HG02642 (cell line): ENCODE data around the gene HAUS8.
A peak's percentile ranks its signal among the peaks of the same experiment; 100 is the strongest.
"Not testable (repeated sequence)": the region's sequence is repeated elsewhere in the genome, so short reads cannot be mapped to it uniquely, and the experiment has no call there.

Source experiments
- ATAC-seq: cut with Tn5 transposase; IDR thresholded peaks from one replicate; pipeline ENCODE4 v1.9.1; 2021; ENCODE audit warnings: mild to moderate bottlenecking; ENCODE audit not compliant: unreplicated experiment, poor library complexity

Gene HAUS8, protein sequence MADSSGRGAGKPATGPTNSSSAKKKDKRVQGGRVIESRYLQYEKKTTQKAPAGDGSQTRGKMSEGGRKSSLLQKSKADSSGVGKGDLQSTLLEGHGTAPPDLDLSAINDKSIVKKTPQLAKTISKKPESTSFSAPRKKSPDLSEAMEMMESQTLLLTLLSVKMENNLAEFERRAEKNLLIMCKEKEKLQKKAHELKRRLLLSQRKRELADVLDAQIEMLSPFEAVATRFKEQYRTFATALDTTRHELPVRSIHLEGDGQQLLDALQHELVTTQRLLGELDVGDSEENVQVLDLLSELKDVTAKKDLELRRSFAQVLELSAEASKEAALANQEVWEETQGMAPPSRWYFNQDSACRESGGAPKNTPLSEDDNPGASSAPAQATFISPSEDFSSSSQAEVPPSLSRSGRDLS

DNA sequence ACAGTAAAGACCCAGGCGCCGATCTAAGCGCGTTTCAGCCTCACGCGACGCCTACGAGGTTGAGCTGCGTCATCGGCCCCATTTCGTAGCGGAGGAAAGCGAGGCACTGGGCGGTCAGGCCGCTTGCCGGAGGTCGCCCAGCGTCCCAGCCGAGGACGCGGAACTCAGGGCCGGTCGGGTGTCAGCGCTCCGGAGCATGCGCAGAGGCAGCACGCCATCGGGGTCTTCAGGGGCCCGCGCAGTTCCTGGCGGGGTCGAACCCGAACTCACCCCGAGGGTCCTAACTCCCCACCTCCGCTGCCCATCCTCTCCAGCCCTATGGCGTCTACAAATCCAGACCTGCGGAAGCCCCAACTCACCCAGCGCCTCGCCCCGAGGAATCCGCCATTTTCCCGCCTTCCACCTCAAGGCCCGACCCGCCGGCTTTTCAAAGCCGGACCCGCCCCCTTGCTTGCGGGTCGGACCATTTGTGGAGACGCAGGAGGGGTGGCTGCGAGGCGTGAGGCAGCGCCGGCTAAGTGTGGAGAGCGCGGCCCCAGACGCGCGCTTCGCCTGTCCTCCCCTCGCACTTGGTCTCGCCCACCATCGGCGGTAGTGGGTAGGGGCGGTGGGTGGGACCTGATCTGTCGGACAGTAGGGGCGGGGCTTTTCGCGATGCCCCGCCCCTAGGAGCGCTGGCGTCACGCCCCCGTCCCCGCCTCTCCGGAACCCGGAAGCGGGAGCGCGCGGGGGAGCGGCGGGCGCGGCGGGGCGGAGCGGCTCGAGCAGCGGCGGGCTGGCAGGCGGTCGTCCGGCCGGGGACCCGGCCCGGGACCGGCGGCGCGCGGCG is at the start of gene HAUS8, which contains the start of gene MYO9B:
Gene HAUS8, minus strand, starts transcription at position 418 of the 829 bp plus-strand sequence. Its CDS starts 30 bp downstream, at position 388.
Gene MYO9B, plus strand, starts transcription at position 743 of the 829 bp plus-strand sequence. CDS start 25,941 bp downstream, outside the sequence.
- ATAC-seq = peak; percentile 83

GRCh38 chr19:17124025-17124424 is 48.8 kb upstream of the HAUS8 start:
- ATAC-seq = no peak

GRCh38 chr19:17123041-17123440 is 47.8 kb upstream of the HAUS8 start:
- no peak for ATAC-seq

DNA sequence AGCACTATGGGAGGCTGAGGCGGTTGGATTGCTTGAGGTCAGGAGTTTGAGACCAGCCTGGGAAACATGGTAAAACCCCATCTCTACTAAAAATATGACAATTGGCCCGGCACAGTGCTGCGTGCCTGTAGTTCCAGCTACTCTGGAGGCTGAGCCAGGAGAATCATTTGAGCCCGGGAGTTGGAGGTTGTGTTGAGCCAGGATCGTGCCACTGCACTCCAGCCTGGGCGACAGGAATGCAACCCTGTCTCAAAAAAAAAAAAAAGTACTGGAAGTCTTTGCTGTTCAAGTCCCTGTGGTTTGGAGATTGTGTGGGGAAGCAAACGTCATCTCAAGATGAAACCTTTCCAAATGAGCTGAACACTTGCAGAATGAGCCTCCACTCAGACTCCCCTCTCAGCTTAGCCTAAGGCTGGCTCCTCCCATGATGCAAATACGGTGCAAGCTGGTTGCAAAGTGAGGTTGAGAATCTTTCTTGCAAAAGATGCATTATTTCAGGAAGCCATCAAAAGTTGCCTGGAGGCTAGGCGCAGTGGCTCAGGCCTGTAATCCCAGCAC is 46.6 kb upstream of the HAUS8 start:
- ATAC-seq = no peak

GRCh38 chr19:17118957-17119356 is 43.7 kb upstream of the HAUS8 start:
- no peak for ATAC-seq

- no peak for ATAC-seq
These were observed 41.9 kb upstream of the HAUS8 start for GRCh38 chr19:17116996-17117702.

DNA sequence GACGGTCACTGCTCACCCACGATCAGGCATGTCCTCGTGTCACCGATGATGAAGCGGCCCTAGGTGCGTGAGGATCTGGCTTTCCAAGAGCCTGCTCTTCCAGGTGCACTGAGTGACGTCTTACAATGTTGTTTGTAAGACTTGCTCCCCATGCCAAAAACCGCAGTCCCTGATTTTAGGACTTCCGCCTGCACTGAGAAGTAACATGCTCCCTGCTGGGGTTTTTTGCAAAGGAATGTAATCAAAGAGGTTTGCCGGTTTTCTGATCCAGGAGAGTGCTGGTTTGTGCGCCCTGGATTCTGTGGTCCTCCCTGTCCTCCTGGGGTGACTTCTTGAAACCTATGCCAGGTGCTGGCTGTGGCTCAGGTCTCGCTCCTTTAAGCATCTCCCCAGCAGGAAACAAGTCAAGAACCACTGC is 39.2 kb upstream of the HAUS8 start:
- ATAC-seq = no peak

- no peak for ATAC-seq
These were observed 38.0 kb upstream of the HAUS8 start for GRCh38 chr19:17113127-17113785.

GRCh38 chr19:17112700-17113099 is 37.4 kb upstream of the HAUS8 start:
- ATAC-seq = no peak

- no peak for ATAC-seq
These were observed 37.0 kb upstream of the HAUS8 start for GRCh38 chr19:17112271-17112670.

DNA sequence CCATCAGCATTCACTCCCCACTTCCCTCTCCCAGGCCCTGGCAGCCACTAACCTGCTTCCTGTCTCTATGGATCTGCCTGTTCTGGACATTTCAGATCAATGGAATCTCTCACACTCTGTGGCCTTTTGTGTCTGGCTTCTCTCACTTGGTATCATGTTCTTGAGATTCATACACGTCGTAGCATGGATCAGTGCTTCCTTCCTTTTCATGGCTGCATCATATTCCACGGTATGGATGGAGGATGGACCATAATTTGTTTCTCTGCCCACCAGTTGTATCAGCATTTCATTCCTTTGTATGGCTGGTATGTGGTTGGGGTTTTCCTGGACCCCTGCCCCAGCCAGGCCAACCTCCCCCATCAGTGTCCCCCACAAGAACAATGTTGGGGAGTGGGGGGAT is 36.5 kb upstream of the HAUS8 start:
- ATAC-seq = no peak

- ATAC-seq = no peak
These were observed 35.3 kb upstream of the HAUS8 start for GRCh38 chr19:17110599-17110966.

DNA sequence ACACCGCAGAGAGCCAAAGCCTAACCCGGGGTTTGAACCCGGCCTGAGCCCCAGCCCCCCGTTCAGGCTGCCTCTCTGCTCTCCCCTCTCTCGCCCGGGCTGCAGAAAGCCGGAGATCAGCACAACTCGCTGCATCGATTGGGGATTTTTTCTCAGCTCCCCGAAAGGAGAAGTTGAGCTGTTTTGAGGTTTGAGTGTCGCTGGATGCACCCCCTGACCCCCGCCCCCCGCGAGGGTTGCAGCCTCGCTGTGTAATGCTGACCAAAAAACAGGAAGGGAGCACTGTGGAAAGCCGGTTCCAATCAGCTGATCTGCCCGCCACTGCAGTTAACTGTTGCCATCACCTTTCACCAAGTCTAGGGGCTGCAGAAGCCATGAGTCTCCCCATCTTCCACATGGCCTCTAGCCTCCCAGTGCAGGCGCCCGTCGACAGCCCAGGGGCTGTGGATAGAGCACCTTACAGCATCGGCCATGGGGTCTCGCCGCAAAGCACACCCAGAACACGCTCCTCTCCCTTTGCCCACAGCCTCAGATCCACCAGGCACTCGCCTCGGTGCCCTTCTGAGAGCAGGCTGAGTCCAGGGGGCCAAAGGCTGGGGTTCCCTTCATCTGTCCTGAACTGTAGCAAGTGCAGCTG is 34.8 kb upstream of the HAUS8 start:
- peak; percentile 54 for ATAC-seq

DNA sequence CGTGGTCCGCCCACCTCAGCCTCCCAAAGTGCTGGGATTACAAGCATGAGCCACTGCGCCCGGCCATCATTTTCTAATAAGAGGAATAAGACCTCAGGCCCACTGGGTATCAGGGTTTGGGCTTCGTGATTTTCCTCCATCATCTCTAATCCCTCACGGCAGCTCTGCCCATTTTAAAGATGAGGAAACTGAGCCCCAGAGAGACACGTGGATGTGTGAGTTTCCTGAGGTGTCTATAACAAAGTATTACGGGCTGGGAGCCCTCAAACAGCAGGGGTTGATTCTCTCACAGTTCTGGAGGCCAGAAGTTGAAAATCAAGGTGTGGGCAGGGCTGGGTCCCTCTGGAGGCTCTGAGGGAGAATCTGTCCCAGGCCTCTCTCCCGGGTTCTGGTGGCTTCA is 34.0 kb upstream of the HAUS8 start:
- ATAC-seq = no peak

GRCh38 chr19:17108453-17108784 is 33.2 kb upstream of the HAUS8 start:
- ATAC-seq = no peak

DNA sequence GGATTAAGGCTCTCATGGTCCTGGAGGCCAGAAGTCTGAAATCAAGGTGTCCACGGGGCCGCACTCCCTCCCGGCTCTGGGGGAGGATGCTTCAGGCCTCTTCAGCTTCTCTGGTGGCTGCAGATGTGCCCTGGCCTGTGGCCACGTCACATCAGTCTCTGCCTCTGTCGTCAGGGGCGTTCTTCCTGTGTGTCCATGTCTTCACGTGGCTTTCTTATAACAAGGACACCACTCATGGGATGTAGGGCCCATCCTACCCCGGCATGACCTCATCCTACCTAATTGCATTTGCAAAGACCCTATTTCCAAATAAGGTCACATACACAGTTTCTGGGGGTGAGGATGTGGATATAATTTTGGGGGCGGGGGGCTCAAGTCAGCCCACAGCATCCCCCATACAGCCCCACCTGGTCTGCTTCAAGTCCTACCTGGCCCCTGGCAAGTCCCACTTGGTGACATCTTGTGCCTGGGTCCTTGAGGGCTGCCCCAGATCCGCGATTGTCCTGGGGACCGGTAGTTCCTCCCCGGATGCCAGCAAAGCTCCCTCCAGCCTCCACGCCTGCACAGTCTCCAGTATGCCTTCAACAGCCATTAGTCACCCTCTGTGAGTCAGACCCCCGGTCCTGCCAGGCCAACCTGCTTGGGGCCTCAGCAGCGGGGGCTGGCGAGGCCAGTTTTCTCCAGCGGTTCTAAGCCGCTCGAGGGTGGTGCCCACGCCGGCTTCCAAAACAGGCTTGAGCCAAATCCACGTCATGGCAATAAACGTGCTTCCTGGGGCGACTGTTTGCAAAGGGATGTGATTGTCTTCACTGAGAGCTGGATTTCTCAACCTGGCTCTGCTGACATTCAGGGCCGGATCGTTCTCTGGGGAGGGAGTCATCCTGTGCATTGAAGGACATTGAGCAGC is 32.5 kb upstream of the HAUS8 start:
- ATAC-seq = no peak

DNA sequence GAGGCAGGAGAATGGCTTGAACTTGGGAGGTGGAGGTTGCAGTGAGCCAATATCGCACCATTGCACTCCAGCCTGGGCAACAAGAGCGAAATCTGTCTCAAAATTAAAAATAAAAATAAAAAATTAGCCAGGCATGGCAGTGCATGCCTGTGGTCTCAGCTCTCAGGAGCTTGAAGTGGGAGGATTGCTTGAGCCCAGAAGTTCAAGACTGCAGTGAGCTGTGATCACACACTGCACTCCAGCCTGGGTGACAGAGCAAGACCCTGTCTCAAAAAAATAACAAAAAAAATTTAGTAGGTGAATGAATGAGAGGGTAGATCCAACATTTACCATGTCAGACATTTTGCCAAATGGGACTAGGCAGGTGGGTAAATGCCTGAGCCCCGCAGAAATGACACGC is 31.7 kb upstream of the HAUS8 start:
- not testable (repeated sequence) for ATAC-seq

DNA sequence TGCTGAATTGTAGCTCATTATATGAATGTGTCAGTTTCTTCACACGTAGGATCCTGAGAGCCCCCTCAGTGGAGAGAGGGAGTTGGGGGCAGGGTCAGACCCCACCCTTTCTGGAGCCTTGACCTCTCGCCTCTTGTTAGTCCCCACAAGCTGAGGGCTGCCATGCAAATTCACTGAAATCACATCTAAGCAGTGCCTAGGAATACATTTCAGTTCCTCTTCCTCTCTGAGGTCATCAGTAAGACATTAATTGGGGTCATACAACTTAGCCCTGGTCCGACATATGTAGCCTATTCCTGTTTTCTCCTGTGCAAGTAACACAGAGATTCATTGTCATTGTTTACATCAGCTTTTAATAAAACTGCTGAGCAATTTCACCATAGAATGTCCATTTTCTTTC is 30.3 kb upstream of the HAUS8 start:
- no peak for ATAC-seq

- no peak for ATAC-seq
These were observed 29.4 kb upstream of the HAUS8 start for GRCh38 chr19:17104679-17105078.
